HG03139 (cell line): ENCODE measurements around the gene CSH2.
"Not testable (repeated sequence)": the region's sequence is repeated elsewhere in the genome, so short reads cannot be mapped to it uniquely, and the experiment has no call there.

Experiments used
- ATAC-seq: cut with Tn5 transposase; IDR thresholded peaks from one replicate; pipeline ENCODE4 v1.9.1; 2021; ENCODE audit not compliant: unreplicated experiment

The CSH2 gene

GRCh38 chr17:63898899-63899798 lies 25.7 kb upstream of the CSH2 start:
- ATAC-seq = not testable (repeated sequence)

GRCh38 chr17:63896524-63897354 lies 23.3 kb upstream of the CSH2 start, which contains the start of gene CSH1:
Gene CSH1 (minus strand): TSS chr17:63896574. CDS start chr17:63896511, 63 bp downstream.
- ATAC-seq = not testable (repeated sequence)

GRCh38 chr17:63894821-63895220 lies 21.3 kb upstream of the CSH2 start:
- not testable (repeated sequence) for ATAC-seq

- not testable (repeated sequence) for ATAC-seq
Observed at GRCh38 chr17:63894021-63894420, 20.5 kb upstream of the CSH2 start.

GRCh38 chr17:63892316-63893037 lies 19.0 kb upstream of the CSH2 start:
- not testable (repeated sequence) for ATAC-seq

GRCh38 chr17:63889026-63889848 lies 15.8 kb upstream of the CSH2 start:
- not testable (repeated sequence) for ATAC-seq

GRCh38 chr17:63885119-63885518 lies 11.6 kb upstream of the CSH2 start:
- ATAC-seq = not testable (repeated sequence)

GRCh38 chr17:63882626-63883126 lies 9.2 kb upstream of the CSH2 start:
- not testable (repeated sequence) for ATAC-seq

GRCh38 chr17:63881935-63882601 lies 8.6 kb upstream of the CSH2 start, which contains the start of gene GH2:
Gene GH2 (minus strand): TSS chr17:63881944. CDS start chr17:63881801, 143 bp downstream.
- ATAC-seq = no peak

GRCh38 chr17:63881337-63881736 lies 7.9 kb upstream of the CSH2 start:
- ATAC-seq = not testable (repeated sequence)

- no peak for ATAC-seq
Observed at GRCh38 chr17:63880706-63881105, 7.2 kb upstream of the CSH2 start.

GRCh38 chr17:63878413-63878812 lies 4.9 kb upstream of the CSH2 start:
- ATAC-seq = not testable (repeated sequence)

- ATAC-seq = not testable (repeated sequence)
Observed at GRCh38 chr17:63874693-63875092, 1.2 kb upstream of the CSH2 start.

GRCh38 chr17:63874061-63874626 lies 667 bp upstream of the CSH2 start:
- not testable (repeated sequence) for ATAC-seq

- ATAC-seq = not testable (repeated sequence)
Observed at GRCh38 chr17:63871646-63872365, 1.7 kb downstream of the CSH2 start.

GRCh38 chr17:63870292-63870665 lies 3.2 kb downstream of the CSH2 start:
- not testable (repeated sequence) for ATAC-seq

- ATAC-seq = not testable (repeated sequence)
Observed at GRCh38 chr17:63869491-63870291, 3.8 kb downstream of the CSH2 start.
